Mucosa of descending colon (tissue), 3 donors: Measurements from ENCODE around the gene SDK1. TPM values are rescaled to one million over a fixed set of nuclear protein-coding genes. Genes with fewer than 3 reads are reported as not detected.

Experiments
- ATAC-seq: fragments of 200-7000 bp; cut with Tn5 transposase; one replicate; pipeline ENCODE4 v1.9.1; 2020; ENCODE audit warnings: mild to moderate bottlenecking, moderate library complexity
- DNase-seq, 3 donors: peaks; one replicate each; pipeline ENCODE4 v3.0.0-alpha.2; 2020
- H3K36me3 ChIP-seq: fragments of 200-600 bp; one replicate; pipeline ENCODE4 v1.8.0; 2021; ENCODE audit warnings: low read depth, mild to moderate bottlenecking
- H3K4me1 ChIP-seq: fragments of 200-600 bp; one replicate; pipeline ENCODE4 v1.8.0; 2021; ENCODE audit warnings: low read depth, mild to moderate bottlenecking
- H3K4me3 ChIP-seq: fragments of 200-600 bp; one replicate; pipeline ENCODE4 v1.8.0; 2021; ENCODE audit warnings: mild to moderate bottlenecking
- H3K9me3 ChIP-seq: fragments of 200-600 bp; one replicate; pipeline ENCODE4 v1.8.0; 2021; ENCODE audit warnings: mild to moderate bottlenecking
- intact Hi-C, 2 donors: fragments of 100-400 bp; cut with DNase I in 1 of 2; cut with micrococcal nuclease in 1 of 2; formaldehyde crosslinking; loops; one replicate each; pipeline versions ENCODE4 v1.11.0 to v1.11.1; 2022; cut with DNase I, micrococcal nuclease
- total RNA-seq, 3 donors: library from RNA; stranded (reverse); fragmentation: NEBNext Ultra II Directional in 2 of 3; extraction: Animal tissue kit (Norgen Biotek cat#: 25700) in 2 of 3; gene quantifications; one replicate each; pipeline versions ENCODE4 v1.2.1 to v1.2.4, GENCODE V29; 2021 to 2023
- TF ChIP-seq, protein P1 (sequence below): fragments of 200-600 bp; IDR thresholded peaks from one replicate; pipeline ENCODE4 v1.8.0; 2022; ENCODE audit warnings: antibody characterized with exemption, mild to moderate bottlenecking
- donor health status: DM: no; HTN: no; CAD: no; lungs with moderate emphysema.
- donor health status: DM: no; HTN: no; CAD: no.
- donor health status: DM: no; HTN: yes; CAD: no.

The SDK1 gene
- total RNA-seq, 3 donors from 2014 or later: 2.7 to 20.2 (median 4.2) TPM

DNA sequence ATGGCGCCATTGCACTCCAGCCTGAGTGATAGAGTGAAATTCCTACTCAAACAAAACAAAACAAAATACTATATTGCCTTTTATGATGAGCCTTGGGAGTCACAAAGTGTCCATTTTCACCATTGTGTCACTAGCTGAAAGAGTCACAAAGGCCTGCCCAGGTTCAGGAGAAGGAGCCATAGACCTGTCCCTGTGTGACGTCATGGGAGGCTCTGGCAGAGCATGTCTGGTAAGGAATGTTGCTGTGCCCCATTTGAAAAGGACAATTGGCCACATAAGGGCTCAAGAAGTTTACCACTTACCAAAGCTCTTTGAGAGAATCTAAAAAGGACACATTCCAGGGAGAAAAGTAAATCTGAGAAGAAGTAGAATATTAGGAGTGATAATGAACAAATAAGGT, 367.7 kb downstream of the SDK1 start:
- Histone ChIP-seq H3K4me1 (no peaks in the 10 kb centered on the region), H3K9me3 (no peaks in the 10 kb centered on the region), H3K36me3 (no peaks in the 10 kb centered on the region), H3K4me3 (no peak overlapping the region)
- intact Hi-C loops: no loop called here
- ATAC-seq: no peak
- TF ChIP-seq, protein P1, sequence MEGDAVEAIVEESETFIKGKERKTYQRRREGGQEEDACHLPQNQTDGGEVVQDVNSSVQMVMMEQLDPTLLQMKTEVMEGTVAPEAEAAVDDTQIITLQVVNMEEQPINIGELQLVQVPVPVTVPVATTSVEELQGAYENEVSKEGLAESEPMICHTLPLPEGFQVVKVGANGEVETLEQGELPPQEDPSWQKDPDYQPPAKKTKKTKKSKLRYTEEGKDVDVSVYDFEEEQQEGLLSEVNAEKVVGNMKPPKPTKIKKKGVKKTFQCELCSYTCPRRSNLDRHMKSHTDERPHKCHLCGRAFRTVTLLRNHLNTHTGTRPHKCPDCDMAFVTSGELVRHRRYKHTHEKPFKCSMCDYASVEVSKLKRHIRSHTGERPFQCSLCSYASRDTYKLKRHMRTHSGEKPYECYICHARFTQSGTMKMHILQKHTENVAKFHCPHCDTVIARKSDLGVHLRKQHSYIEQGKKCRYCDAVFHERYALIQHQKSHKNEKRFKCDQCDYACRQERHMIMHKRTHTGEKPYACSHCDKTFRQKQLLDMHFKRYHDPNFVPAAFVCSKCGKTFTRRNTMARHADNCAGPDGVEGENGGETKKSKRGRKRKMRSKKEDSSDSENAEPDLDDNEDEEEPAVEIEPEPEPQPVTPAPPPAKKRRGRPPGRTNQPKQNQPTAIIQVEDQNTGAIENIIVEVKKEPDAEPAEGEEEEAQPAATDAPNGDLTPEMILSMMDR: no peak
- no peak for DNase-seq

DNA sequence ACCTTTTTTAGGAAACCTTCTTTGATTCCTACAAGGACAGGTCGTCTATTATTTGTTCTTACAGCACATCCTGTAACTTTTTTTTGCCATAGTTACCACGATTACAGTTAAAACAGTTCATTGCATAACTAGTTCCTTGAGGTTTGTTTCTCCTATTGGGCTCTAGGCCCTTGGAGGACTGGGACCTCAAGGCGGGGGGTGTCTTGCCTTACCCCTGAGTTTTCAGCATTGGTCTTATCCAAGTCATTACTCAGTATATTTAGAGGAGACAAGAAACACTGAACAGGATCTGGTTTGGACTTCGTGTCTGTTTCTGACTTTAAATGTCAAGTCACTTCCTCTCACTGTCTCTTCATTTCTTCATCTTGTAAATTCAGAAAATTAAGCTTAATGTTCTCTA, 369.8 kb downstream of the SDK1 start:
- intact Hi-C loops: no loop called here
- no peaks in the 10 kb centered on the region for H3K4me1 ChIP-seq
- ATAC-seq: no peak

DNA sequence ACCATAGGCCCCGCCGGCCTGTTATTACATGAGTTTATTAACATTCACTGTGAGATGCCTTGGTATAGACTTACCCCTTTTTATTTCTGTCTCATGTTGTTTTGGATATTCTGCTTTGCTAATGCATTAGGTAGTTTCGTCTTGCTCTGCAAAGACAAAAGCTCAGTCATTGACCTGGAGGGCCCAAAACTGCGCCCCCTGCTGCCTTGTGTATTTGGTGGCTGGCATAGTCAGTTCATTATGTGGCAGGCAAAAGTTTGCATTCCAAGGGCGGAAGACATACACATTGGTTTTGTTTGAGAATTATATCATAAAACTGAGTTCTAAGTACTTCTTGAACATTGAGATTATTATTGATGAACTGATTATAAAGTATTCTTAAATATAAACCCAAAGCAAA, 372.5 kb downstream of the SDK1 start:
- H3K4me3 ChIP-seq: no peak overlapping the region
- H3K9me3 ChIP-seq: no peaks in the 10 kb centered on the region
- ATAC-seq: peak; percentile 43
- intact Hi-C loops: no loop called here
- TF ChIP-seq, protein P1: peak; percentile 27
- DNase-seq: peak in 2 of 3 donors; percentile 61 to 72
- H3K36me3 ChIP-seq: no peaks in the 10 kb centered on the region
- no peaks in the 10 kb centered on the region for H3K4me1 ChIP-seq

More for the DNA sequence above, 369.8 kb downstream of the SDK1 start:
- H3K36me3 ChIP-seq: no peaks in the 10 kb centered on the region
- TF ChIP-seq, protein P1: no peak
- no peaks in the 10 kb centered on the region for H3K9me3 ChIP-seq
- H3K4me3 ChIP-seq: no peak overlapping the region
- DNase-seq: no peak

DNA sequence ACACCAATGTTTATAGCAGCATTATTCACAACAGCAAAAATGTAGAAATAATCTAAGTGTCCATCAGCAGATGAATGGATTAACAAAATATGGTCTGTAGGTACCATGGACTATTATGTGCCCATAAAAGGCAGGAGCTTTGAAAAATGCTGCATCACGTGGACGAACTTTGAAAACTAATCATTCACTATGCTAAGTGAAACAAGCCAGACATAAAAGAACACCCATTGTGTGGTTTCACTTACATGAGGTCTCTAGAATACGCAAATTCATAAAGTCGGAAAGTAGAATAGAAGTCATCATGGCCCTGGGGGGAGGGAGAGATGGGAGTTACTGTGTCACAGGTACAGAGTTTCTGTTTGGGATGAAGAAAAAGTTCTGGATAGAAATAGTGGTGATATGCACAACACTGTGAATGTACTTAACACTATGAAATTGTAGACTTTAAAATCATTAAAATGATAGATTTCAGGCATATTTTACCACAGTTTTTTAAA, 377.3 kb downstream of the SDK1 start:
- Histone ChIP-seq H3K4me3 (no peak overlapping the region), H3K4me1 (no peaks in the 10 kb centered on the region), H3K36me3 (no peaks in the 10 kb centered on the region), H3K9me3 (no peaks in the 10 kb centered on the region)
- intact Hi-C loops: no loop called here
- ATAC-seq: no peak
- no peak for DNase-seq
- TF ChIP-seq, protein P1: no peak

DNA sequence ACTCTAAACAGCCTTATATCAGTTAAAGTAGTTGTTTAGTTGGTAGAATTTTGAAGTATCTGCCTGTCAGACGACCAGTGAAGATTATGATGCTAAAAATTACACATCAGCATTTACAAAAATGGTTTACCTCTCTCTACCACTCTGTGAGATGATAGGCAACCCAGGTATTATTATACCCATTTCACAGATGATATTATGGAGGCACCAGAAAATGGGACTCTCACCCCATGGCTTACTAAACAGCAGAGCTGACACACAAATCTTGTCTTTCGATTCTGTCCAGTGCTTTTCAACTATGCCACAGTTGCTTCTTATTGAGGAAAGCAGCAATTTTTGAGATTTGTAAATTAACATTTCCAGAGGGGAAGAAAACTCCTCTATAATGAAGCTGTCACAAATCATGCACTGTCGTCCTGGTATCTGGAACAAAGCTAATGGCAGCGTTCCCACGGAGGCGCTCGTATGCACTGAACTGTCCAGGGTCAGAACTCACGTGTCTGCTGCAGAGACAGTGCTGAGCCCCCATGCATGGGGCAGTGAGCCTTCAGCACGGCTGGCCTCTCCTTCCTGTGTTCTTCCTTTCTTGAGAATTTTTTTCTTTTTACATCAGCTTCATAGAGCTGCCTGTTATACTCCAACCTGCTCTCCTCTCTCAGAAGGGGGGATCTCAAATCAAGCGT, 381.1 kb downstream of the SDK1 start:
- intact Hi-C loops: no loop called here
- DNase-seq (no peak), ATAC-seq (no peak)
- Histone ChIP-seq H3K4me1 (peaks cover 3% of the 10 kb centered on the region), H3K9me3 (no peaks in the 10 kb centered on the region), H3K36me3 (no peaks in the 10 kb centered on the region), H3K4me3 (no peak overlapping the region)
- TF ChIP-seq, protein P1: no peak
